ENCODE results near the gene EPHB1. TPM values are rescaled to one million over a fixed set of nuclear protein-coding genes. Genes with fewer than 3 reads are reported as not detected.

EPHB1 gene
- total RNA-seq, 1 donor from 2014 or later = 1.8 TPM

- no peak for TF ChIP-seq CTCF (IDR thresholded peaks at IDR 0.05; ENCODE audit: unreplicated experiment)
- Mint-ChIP-seq H3K9me3 (ENCODE audit: low read depth) (no peaks in the 10 kb centered on the region), H3K4me3 (ENCODE audit: low read depth) (no peak overlapping the region), H3K27ac (no peak overlapping the region), H3K4me1 (ENCODE audit: low read depth) (no peaks in the 10 kb centered on the region), H3K36me3 (ENCODE audit: insufficient read depth) (no peaks in the 10 kb centered on the region), H3K27me3 (peaks cover 8% of the 10 kb centered on the region)
- no peak for DNase-seq (ENCODE audit: low spot score, unreplicated experiment)
Observed at GRCh38 chr3:134752761-134753461, 42.1 kb upstream of the EPHB1 start.

GRCh38 chr3:134753999-134754742 is 40.9 kb upstream of the EPHB1 start:
- H3K4me1 Mint-ChIP-seq (ENCODE audit: low read depth) = no peaks in the 10 kb centered on the region
- H3K36me3 Mint-ChIP-seq (ENCODE audit: insufficient read depth) = no peaks in the 10 kb centered on the region
- no peak overlapping the region for H3K4me3 Mint-ChIP-seq (ENCODE audit: low read depth)
- no peaks in the 10 kb centered on the region for H3K9me3 Mint-ChIP-seq (ENCODE audit: low read depth)
- no peak for TF ChIP-seq CTCF (IDR thresholded peaks at IDR 0.05; ENCODE audit: unreplicated experiment)
- DNase-seq (ENCODE audit: low spot score, unreplicated experiment) = no peak
- peaks cover 8% of the 10 kb centered on the region for H3K27me3 Mint-ChIP-seq
- H3K27ac Mint-ChIP-seq = no peak overlapping the region

GRCh38 chr3:134754768-134755559 is 40.1 kb upstream of the EPHB1 start:
- peak; percentile 70 for TF ChIP-seq CTCF (IDR thresholded peaks at IDR 0.05; ENCODE audit: unreplicated experiment)
- Mint-ChIP-seq H3K4me3 (ENCODE audit: low read depth) (no peak overlapping the region), H3K9me3 (ENCODE audit: low read depth) (no peaks in the 10 kb centered on the region), H3K36me3 (ENCODE audit: insufficient read depth) (no peaks in the 10 kb centered on the region), H3K4me1 (ENCODE audit: low read depth) (no peaks in the 10 kb centered on the region), H3K27ac (no peak overlapping the region), H3K27me3 (peaks cover 8% of the 10 kb centered on the region)
- peak; percentile 47 for DNase-seq (ENCODE audit: low spot score, unreplicated experiment)

- Mint-ChIP-seq H3K9me3 (ENCODE audit: low read depth) (no peaks in the 10 kb centered on the region), H3K36me3 (ENCODE audit: insufficient read depth) (no peaks in the 10 kb centered on the region), H3K27me3 (peaks cover 8% of the 10 kb centered on the region), H3K4me3 (ENCODE audit: low read depth) (no peak overlapping the region), H3K27ac (no peak overlapping the region), H3K4me1 (ENCODE audit: low read depth) (no peaks in the 10 kb centered on the region)
- no peak for DNase-seq (ENCODE audit: low spot score, unreplicated experiment)
- TF ChIP-seq CTCF (IDR thresholded peaks at IDR 0.05; ENCODE audit: unreplicated experiment) = no peak
Observed at GRCh38 chr3:134755821-134756220, 39.2 kb upstream of the EPHB1 start.

GRCh38 chr3:134757549-134758069 is 37.5 kb upstream of the EPHB1 start:
- no peak for DNase-seq (ENCODE audit: low spot score, unreplicated experiment)
- Mint-ChIP-seq H3K4me3 (ENCODE audit: low read depth) (no peak overlapping the region), H3K27me3 (peaks cover 13% of the 10 kb centered on the region), H3K4me1 (ENCODE audit: low read depth) (no peaks in the 10 kb centered on the region), H3K36me3 (ENCODE audit: insufficient read depth) (no peaks in the 10 kb centered on the region), H3K27ac (no peak overlapping the region), H3K9me3 (ENCODE audit: low read depth) (no peaks in the 10 kb centered on the region)
- no peak for TF ChIP-seq CTCF (IDR thresholded peaks at IDR 0.05; ENCODE audit: unreplicated experiment)
